T-helper 1 cell treated with Interleukin-12 subunit alpha and Interleukin-12 subunit beta and Interleukin-4 antibody, amounts not matched to agents 30 μg/mL and 1 μg/mL, for 36 hours (primary cell): Measurements from ENCODE around the gene B9D1.

Experiments used
- H3K27ac Mint-ChIP-seq: one replicate; pipeline ENCODE4 v1.8.0; 2021; ENCODE audit warnings: mild to moderate bottlenecking, mixed read lengths
- H3K27me3 Mint-ChIP-seq: one replicate; pipeline ENCODE4 v1.8.0; 2021; ENCODE audit warnings: low read depth, mixed read lengths
- H3K36me3 Mint-ChIP-seq: one replicate; pipeline ENCODE4 v1.8.0; 2021; ENCODE audit warnings: low read depth, mixed read lengths
- H3K4me1 Mint-ChIP-seq: one replicate; pipeline ENCODE4 v1.8.0; 2021; ENCODE audit warnings: low read depth, mixed read lengths
- H3K4me3 Mint-ChIP-seq: one replicate; pipeline ENCODE4 v1.8.0; 2021; ENCODE audit warnings: mild to moderate bottlenecking, moderate library complexity, mixed read lengths
- H3K9me3 Mint-ChIP-seq: one replicate; pipeline ENCODE4 v1.8.0; 2021; ENCODE audit warnings: mixed read lengths

B9D1 gene

GRCh38 chr17:19322129-19322505, 40.4 kb downstream of the B9D1 start:
- Mint-ChIP-seq H3K4me3 (no peak overlapping the region), H3K36me3 (no peaks in the 10 kb centered on the region), H3K27ac (no peak overlapping the region), H3K4me1 (no peaks in the 10 kb centered on the region), H3K9me3 (peaks cover 11% of the 10 kb centered on the region), H3K27me3 (peaks cover 8% of the 10 kb centered on the region)

GRCh38 chr17:19321481-19322128, 40.9 kb downstream of the B9D1 start:
- Mint-ChIP-seq H3K4me3 (no peak overlapping the region), H3K36me3 (no peaks in the 10 kb centered on the region), H3K27me3 (peaks cover 8% of the 10 kb centered on the region), H3K9me3 (peaks cover 11% of the 10 kb centered on the region), H3K4me1 (no peaks in the 10 kb centered on the region), H3K27ac (no peak overlapping the region)

DNA sequence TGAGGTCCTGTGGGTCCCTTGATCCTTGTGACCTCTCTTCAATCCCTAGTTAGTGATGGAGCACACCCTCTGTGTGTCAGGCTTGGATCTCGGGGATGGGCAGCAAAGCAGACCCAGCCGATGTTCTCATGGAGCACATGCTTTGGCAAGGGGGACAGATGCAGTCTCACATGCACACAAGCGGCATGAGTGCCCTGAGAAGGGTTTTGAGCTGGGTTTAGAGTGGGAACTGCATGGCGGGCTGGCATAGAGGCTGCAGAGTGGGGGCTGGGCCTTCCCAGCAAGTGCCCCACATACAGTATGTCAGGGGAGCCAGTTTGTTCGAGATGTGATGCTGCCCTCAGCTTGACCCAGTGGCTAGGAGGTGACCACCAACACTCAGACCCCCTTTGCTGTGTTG, 41.6 kb downstream of the B9D1 start:
- peaks cover 8% of the 10 kb centered on the region for H3K27me3 Mint-ChIP-seq
- no peaks in the 10 kb centered on the region for H3K4me1 Mint-ChIP-seq
- H3K9me3 Mint-ChIP-seq, result peaks cover 10% of the 10 kb centered on the region
- H3K4me3 Mint-ChIP-seq, result no peak overlapping the region
- H3K27ac Mint-ChIP-seq, result no peak overlapping the region
- no peaks in the 10 kb centered on the region for H3K36me3 Mint-ChIP-seq

DNA sequence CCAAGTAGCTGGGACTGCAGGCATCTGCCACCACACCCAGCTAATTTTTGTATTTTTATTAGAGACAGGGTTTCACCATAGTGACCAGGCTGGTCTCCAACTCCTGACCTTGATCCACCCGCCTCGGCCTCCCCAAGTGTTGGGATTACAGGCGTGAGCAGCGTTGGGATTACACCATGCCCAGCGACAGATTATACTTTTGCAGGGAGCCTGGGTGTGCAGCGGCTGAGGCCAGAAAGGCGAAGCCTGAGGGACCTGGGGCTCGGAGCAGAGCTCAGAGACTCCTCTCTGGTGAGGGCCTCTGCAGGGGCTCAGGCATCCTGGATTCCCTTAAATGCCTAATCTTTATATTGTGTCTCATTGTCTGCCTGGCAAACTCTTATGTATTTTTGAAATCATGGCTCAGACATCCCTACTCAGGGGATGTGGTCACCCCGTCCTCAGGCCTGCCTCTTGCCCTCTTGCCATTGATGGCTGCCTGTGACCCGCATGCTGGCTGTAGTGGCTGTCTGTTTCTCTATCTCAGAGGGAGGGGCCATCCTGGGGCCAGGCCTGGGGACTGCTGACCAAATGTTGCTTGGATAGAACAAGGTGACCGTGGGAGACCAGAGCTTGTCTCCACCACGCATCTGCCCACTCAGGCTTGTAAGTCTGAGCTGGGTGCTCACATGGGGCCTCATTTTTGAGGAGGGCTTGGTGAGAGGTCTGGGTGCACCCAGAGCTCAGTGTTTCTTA, 42.6 kb downstream of the B9D1 start:
- no peaks in the 10 kb centered on the region for H3K36me3 Mint-ChIP-seq
- H3K4me1 Mint-ChIP-seq, result no peaks in the 10 kb centered on the region
- peaks cover 8% of the 10 kb centered on the region for H3K27me3 Mint-ChIP-seq
- no peak overlapping the region for H3K27ac Mint-ChIP-seq
- no peak overlapping the region for H3K4me3 Mint-ChIP-seq
- peaks cover under 1% of the 10 kb centered on the region for H3K9me3 Mint-ChIP-seq

DNA sequence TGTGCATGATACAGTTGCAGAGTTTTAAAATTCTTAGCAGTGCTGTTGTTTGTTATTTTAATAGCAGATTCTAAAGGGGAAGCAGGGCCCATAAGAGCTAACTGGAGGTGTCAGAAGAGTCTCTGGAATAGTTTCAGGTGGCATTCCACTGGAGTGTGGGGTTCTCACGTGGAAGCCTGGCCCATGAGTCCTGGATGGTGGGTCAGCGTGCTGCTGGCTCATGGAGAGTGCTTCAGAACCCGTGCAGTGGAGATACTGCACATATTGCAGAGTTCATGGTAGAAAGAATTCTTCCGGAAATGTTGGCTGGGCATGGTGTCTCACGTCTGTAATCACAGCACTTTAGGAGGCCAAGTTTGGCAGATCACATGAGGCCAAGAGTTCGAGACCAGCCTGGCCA, 43.9 kb downstream of the B9D1 start:
- Mint-ChIP-seq H3K27ac (no peak overlapping the region), H3K4me1 (no peaks in the 10 kb centered on the region), H3K4me3 (no peak overlapping the region), H3K27me3 (peaks cover 8% of the 10 kb centered on the region), H3K9me3 (no peaks in the 10 kb centered on the region), H3K36me3 (no peaks in the 10 kb centered on the region)

DNA sequence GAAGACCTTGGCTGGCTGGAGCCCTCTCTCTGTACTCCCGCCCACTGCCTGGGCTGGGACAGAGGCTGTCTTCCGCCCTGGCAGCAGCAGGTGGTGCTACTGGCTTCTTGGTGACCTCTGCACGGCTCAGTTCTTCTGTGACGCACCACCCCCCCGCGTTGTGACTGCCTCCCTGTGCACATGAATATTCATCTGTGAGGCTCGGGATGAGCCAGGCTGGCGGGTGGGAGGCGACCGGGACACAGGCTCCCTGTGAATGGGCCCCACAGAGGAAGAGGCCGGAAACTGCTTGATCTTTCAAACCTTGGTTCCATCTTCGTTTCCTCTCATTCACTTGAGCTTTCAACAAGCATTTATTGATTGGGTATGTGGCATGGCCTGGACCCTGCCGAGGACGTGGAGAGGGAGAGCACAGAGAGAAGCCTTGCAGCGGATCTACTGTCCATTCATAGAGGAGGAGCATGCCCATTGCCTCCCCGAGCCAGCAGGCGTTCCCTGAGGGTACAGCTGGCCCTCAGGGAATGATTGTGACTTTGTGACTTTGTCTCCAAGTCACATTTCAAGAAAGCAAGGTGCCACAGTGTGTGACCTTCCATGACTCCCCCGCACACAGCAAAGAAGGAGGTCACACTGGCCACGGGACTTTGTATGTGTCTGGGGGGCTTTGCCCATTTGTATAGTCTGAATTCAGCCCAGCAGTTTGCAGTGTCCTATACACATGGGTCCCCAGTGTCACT, 45.0 kb downstream of the B9D1 start:
- Mint-ChIP-seq H3K9me3 (no peaks in the 10 kb centered on the region), H3K27me3 (peaks cover under 1% of the 10 kb centered on the region), H3K4me1 (no peaks in the 10 kb centered on the region), H3K36me3 (no peaks in the 10 kb centered on the region), H3K4me3 (no peak overlapping the region), H3K27ac (no peak overlapping the region)

- H3K27ac Mint-ChIP-seq, result no peak overlapping the region
- H3K27me3 Mint-ChIP-seq, result no peaks in the 10 kb centered on the region
- no peak overlapping the region for H3K4me3 Mint-ChIP-seq
Measured at GRCh38 chr17:19316761-19317358, 45.7 kb downstream of the B9D1 start.

GRCh38 chr17:19315104-19315503, 47.4 kb downstream of the B9D1 start:
- Mint-ChIP-seq H3K4me3 (no peak overlapping the region), H3K36me3 (no peaks in the 10 kb centered on the region), H3K9me3 (no peaks in the 10 kb centered on the region), H3K4me1 (peaks cover 8% of the 10 kb centered on the region), H3K27ac (no peak overlapping the region), H3K27me3 (no peaks in the 10 kb centered on the region)

More at GRCh38 chr17:19316761-19317358, 45.7 kb downstream of the B9D1 start:
- Mint-ChIP-seq H3K4me1 (peaks cover 3% of the 10 kb centered on the region), H3K36me3 (no peaks in the 10 kb centered on the region), H3K9me3 (no peaks in the 10 kb centered on the region)

DNA sequence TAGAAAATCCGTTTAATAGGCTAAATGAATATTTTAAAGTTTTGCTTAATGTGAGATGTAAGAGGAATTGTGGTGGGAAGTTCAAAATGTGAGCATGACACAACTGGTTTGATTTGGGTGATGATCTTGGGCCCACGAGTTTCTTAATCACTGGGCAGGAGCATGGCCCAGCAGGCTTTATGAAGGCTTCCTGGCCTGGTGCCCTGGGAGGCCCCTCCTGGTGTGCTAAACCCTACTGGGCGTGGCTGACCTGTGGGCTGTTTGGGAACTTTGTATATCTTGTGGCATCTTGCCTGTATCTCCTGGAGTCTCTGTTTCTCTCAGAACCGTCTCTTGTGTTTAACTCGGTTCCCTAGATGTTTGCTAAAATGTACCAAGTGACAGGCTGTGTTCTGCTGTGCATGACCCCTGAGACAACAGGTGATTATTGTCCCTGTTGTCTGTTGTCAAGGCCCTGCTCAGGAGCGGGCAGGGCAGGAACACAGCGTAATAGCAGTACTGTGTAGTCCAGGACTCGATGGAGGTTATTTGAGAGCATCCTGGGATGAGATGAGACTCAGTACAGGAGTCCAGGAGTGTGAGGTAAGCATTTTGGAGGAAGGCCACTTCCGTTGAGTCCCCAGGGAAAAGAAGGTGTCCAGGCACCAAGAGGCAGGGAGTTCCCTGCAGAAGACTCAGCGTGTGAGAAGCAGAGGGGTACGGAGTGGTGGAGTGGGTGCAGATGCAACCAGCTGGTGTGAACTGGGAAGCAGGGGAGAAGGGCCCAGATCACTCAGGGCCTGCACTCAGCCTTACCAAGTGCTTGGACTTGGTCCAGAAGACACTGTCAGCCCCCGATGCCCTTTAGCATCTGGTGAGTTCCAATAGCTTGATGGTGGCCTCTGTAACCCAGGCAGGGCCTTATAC, 48.5 kb downstream of the B9D1 start:
- Mint-ChIP-seq H3K27me3 (peaks cover 5% of the 10 kb centered on the region), H3K27ac (no peak overlapping the region), H3K4me3 (no peak overlapping the region), H3K4me1 (peaks cover 8% of the 10 kb centered on the region), H3K36me3 (no peaks in the 10 kb centered on the region), H3K9me3 (no peaks in the 10 kb centered on the region)

- H3K4me3 Mint-ChIP-seq, result no peak overlapping the region
- H3K9me3 Mint-ChIP-seq, result no peaks in the 10 kb centered on the region
- peaks cover 12% of the 10 kb centered on the region for H3K27me3 Mint-ChIP-seq
- no peaks in the 10 kb centered on the region for H3K36me3 Mint-ChIP-seq
- H3K27ac Mint-ChIP-seq, result no peak overlapping the region
- H3K4me1 Mint-ChIP-seq, result peaks cover 8% of the 10 kb centered on the region
Measured at GRCh38 chr17:19313066-19313745, 49.3 kb downstream of the B9D1 start.

- Mint-ChIP-seq H3K4me3 (no peak overlapping the region), H3K4me1 (peaks cover 12% of the 10 kb centered on the region), H3K9me3 (no peaks in the 10 kb centered on the region), H3K27ac (no peak overlapping the region), H3K36me3 (no peaks in the 10 kb centered on the region), H3K27me3 (peaks cover 18% of the 10 kb centered on the region)
Measured at GRCh38 chr17:19312406-19312805, 50.1 kb downstream of the B9D1 start.

DNA sequence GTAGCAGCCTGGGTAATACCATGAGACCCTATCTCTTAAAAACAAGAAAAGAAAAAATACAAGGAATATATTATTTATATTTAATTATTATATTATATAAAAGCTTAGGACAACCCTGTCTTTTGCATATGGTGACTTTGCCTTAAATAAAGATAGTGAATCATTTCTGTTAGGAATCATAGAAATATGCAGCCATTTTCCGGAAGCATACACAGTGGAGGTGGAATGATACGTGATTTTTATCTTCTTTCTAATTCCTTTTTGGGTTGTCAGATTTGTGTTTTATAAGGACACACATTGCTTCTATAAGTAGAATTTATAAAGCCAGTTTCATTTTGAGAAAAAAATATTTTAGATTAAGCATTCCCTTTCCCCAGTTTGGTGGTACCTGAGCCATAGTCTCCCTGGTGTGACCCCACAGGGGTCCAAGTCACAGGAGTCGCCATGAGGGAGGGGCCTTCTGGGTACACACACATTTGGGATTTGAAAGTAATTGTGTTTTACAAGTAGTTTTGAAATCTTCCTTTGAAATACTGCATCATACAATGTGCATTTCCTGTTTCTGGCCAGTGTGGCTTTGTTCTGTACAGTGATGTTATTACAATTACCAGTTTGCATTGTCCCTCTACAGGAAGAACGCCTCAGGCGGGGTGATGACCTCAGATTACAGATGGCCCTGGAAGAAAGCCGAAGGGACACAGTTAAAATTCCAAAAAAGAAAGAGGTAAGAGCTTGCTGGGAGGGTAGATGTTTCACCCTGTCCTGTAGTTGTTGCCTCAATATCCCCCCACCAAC, 50.9 kb downstream of the B9D1 start:
- H3K4me3 Mint-ChIP-seq, result no peak overlapping the region
- no peak overlapping the region for H3K27ac Mint-ChIP-seq
- peaks cover 16% of the 10 kb centered on the region for H3K4me1 Mint-ChIP-seq
- peaks cover 19% of the 10 kb centered on the region for H3K27me3 Mint-ChIP-seq
- H3K36me3 Mint-ChIP-seq, result no peaks in the 10 kb centered on the region
- no peaks in the 10 kb centered on the region for H3K9me3 Mint-ChIP-seq

DNA sequence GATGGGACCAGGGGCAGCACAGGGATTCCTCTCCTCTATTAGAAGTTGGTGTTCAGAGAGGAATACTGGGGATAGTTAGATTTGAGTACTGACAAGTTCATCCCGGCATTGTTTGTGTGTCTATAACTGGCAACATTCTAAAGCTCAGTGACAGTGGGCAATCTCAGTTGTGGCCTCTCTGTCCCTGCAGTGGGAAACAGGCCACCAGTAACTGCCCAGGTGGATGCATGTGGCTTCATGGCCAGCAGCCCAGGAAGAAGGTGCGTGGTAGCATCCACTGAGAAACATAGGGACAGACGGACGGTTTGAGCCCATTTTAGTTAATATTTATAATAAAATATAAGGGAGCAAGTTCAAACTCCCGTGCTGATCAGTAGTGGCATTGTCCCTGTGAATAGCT, 51.5 kb downstream of the B9D1 start:
- no peak overlapping the region for H3K4me3 Mint-ChIP-seq
- no peaks in the 10 kb centered on the region for H3K9me3 Mint-ChIP-seq
- peaks cover 19% of the 10 kb centered on the region for H3K27me3 Mint-ChIP-seq
- H3K27ac Mint-ChIP-seq, result no peak overlapping the region
- no peaks in the 10 kb centered on the region for H3K36me3 Mint-ChIP-seq
- peaks cover 22% of the 10 kb centered on the region for H3K4me1 Mint-ChIP-seq
